ENCODE data around the gene AOAH. TPM values are rescaled to one million over a fixed set of nuclear protein-coding genes. Genes with fewer than 3 reads are reported as not detected.

The AOAH gene
- total RNA-seq, 6 experiments from 2014 or later = not detected

- Mint-ChIP-seq H3K27me3 (ENCODE audit: insufficient read depth) (no peaks in the 10 kb centered on the region; the same call in none of the 2 replicates), H3K9me3 (no peaks in the 10 kb centered on the region), H3K27ac (no peak overlapping the region), H3K36me3 (ENCODE audit: low read depth) (no peaks in the 10 kb centered on the region), H3K4me3 (no peak overlapping the region), H3K4me1 (ENCODE audit: low read depth) (no peaks in the 10 kb centered on the region)
- TF ChIP-seq, protein P1, sequence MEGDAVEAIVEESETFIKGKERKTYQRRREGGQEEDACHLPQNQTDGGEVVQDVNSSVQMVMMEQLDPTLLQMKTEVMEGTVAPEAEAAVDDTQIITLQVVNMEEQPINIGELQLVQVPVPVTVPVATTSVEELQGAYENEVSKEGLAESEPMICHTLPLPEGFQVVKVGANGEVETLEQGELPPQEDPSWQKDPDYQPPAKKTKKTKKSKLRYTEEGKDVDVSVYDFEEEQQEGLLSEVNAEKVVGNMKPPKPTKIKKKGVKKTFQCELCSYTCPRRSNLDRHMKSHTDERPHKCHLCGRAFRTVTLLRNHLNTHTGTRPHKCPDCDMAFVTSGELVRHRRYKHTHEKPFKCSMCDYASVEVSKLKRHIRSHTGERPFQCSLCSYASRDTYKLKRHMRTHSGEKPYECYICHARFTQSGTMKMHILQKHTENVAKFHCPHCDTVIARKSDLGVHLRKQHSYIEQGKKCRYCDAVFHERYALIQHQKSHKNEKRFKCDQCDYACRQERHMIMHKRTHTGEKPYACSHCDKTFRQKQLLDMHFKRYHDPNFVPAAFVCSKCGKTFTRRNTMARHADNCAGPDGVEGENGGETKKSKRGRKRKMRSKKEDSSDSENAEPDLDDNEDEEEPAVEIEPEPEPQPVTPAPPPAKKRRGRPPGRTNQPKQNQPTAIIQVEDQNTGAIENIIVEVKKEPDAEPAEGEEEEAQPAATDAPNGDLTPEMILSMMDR (IDR thresholded peaks at IDR 0.05) = no peak
- DNase-seq = no peak
Observed at GRCh38 chr7:36683695-36684357, 40.5 kb downstream of the AOAH start.

GRCh38 chr7:36683111-36683510 is 41.2 kb downstream of the AOAH start:
- H3K27ac Mint-ChIP-seq = no peak overlapping the region
- H3K9me3 Mint-ChIP-seq = no peaks in the 10 kb centered on the region
- H3K27me3 Mint-ChIP-seq (ENCODE audit: insufficient read depth) = no peaks in the 10 kb centered on the region; the same call in none of the 2 replicates
- no peaks in the 10 kb centered on the region for H3K36me3 Mint-ChIP-seq (ENCODE audit: low read depth)
- H3K4me1 Mint-ChIP-seq (ENCODE audit: low read depth) = no peaks in the 10 kb centered on the region
- H3K4me3 Mint-ChIP-seq = no peak overlapping the region
- no peak for DNase-seq
- TF ChIP-seq, protein P1 (IDR thresholded peaks at IDR 0.05) = no peak

DNA sequence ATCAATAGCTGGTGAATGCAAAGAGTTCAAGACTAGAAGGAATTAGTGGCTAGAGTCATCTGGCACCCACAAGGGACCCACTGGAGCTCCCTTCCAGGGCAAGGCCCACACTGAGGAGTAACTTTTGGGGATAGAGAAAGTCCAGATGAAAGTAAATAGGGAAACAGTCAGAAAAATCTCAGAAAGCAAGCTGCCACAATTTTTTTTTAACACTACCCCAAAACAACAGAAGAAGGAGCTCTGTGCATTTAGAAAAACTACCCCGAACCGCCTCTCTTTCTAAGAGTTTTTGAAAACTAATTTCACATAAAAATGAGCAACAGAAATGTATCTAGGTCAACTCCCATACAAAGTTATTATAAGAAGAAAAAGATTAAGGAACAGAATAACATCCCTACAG is 42.2 kb downstream of the AOAH start:
- Mint-ChIP-seq H3K27me3 (ENCODE audit: insufficient read depth) (no peaks in the 10 kb centered on the region; the same call in none of the 2 replicates), H3K36me3 (ENCODE audit: low read depth) (no peaks in the 10 kb centered on the region), H3K4me1 (ENCODE audit: low read depth) (no peaks in the 10 kb centered on the region), H3K9me3 (no peaks in the 10 kb centered on the region), H3K27ac (no peak overlapping the region), H3K4me3 (no peak overlapping the region)
- DNase-seq = no peak
- TF ChIP-seq, protein P1 (IDR thresholded peaks at IDR 0.05) = no peak

- Mint-ChIP-seq H3K27me3 (ENCODE audit: insufficient read depth) (peaks cover 3% of the 10 kb centered on the region), H3K27ac (no peak overlapping the region)
Observed at GRCh38 chr7:36677769-36678437, 46.4 kb downstream of the AOAH start.

DNA sequence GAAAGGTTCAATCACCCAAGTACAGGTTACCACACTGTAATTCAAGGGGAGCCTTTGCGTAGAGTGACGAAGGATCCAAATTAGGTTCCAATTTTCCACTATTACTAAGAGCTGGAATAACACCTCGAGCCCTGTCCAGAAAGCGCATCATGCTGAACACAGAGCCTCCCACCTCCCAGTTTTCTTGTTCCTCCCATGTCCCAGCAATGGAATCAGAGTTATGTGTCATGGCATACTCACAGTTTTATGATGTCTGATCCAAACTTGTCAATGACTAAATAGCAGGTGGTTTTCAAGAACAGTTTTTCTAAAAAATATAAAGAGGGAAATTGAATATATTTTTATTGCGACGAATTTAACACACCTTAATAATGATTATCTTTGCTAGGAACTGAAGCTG is 50.6 kb downstream of the AOAH start:
- peaks cover 4% of the 10 kb centered on the region for H3K27me3 Mint-ChIP-seq (ENCODE audit: insufficient read depth)
- DNase-seq = no peak
- H3K4me3 Mint-ChIP-seq = no peak overlapping the region
- H3K4me1 Mint-ChIP-seq (ENCODE audit: low read depth) = no peaks in the 10 kb centered on the region
- no peaks in the 10 kb centered on the region for H3K9me3 Mint-ChIP-seq
- H3K27ac Mint-ChIP-seq = no peak overlapping the region
- TF ChIP-seq, protein P1 (IDR thresholded peaks at IDR 0.05) = no peak
- H3K36me3 Mint-ChIP-seq (ENCODE audit: low read depth) = no peaks in the 10 kb centered on the region

More at GRCh38 chr7:36677769-36678437, 46.4 kb downstream of the AOAH start:
- no peaks in the 10 kb centered on the region for H3K36me3 Mint-ChIP-seq (ENCODE audit: low read depth)
- no peaks in the 10 kb centered on the region for H3K9me3 Mint-ChIP-seq
- DNase-seq = no peak
- H3K4me3 Mint-ChIP-seq = no peak overlapping the region
- TF ChIP-seq, protein P1 (IDR thresholded peaks at IDR 0.05) = no peak
- no peaks in the 10 kb centered on the region for H3K4me1 Mint-ChIP-seq (ENCODE audit: low read depth)

All from HFFc6 (cell line).